T-cell (primary cell): ENCODE data around the gene FBXL13. TPM values are rescaled to one million over a fixed set of nuclear protein-coding genes. Genes with fewer than 3 reads are reported as not detected.

Experiments used
- ATAC-seq, 4 experiments: fragments of 200-7000 bp in 3 of 4; fragments of 150-1000 bp in 1 of 4; cut with Tn5 transposase; replicated peaks in 1 of 4; 1 replicate in 3 of 4; 2 replicates in 1 of 4; pipeline ENCODE4 v1.10.0; 2021; ENCODE audit warnings: moderate library complexity in 3 of 4, mild to moderate bottlenecking in 2 of 4, moderate number of reproducible peaks in 1 of 4
- CTCF ChIA-PET, 2 donors: fragments of 300-600 bp; sonication (Branson Sonifier 250); formaldehyde crosslinking; loops; one replicate each; lab custom pipeline; 2022; ENCODE audit warnings: antibody characterized with exemption in 2 of 2; lab: Charles Lee
- POLR2A ChIA-PET, 2 donors: fragments of 300-600 bp; sonication (Branson Sonifier 250); formaldehyde crosslinking; loops; one replicate each; lab custom pipeline; 2022; ENCODE audit warnings: antibody characterized with exemption in 2 of 2; lab: Charles Lee
- DNase-seq, 35 experiments: peaks; one replicate each; pipeline versions ENCODE4 v3.0.0 to v3.0.0-alpha.2; 2013 to 2023
- H3K27ac ChIP-seq: one replicate; pipeline ENCODE4 v1.5.1; 2013; ENCODE audit warnings: low read length
- H3K27me3 ChIP-seq, 2 experiments: replicated peaks in 1 of 2; 1 replicate in 1 of 2; 2 replicates in 1 of 2; pipeline versions ENCODE4 v1.6.1 to v1.7.0; 2013; ENCODE audit warnings: low read length in 1 of 2, mixed read lengths in 1 of 2; ENCODE audit not compliant: control insufficient read depth in 2 of 2, insufficient read depth in 2 of 2; ENCODE audit errors: extremely low read depth in 1 of 2
- H3K36me3 ChIP-seq, 2 donors: 1 replicate in 1 of 2; 2 replicates in 1 of 2; pipeline versions ENCODE4 v1.6.1 to v1.7.0; 2013; ENCODE audit warnings: low read length in 1 of 2; ENCODE audit not compliant: control insufficient read depth in 2 of 2, insufficient read depth in 1 of 2; ENCODE audit errors: extremely low read depth in 1 of 2
- H3K4me1 ChIP-seq, 2 experiments: 1 replicate in 1 of 2; 2 replicates in 1 of 2; pipeline versions ENCODE4 v1.6.1 to v1.7.0; 2013; ENCODE audit warnings: low read length in 2 of 2, mixed read lengths in 1 of 2; ENCODE audit not compliant: insufficient read depth in 2 of 2, control insufficient read depth in 1 of 2; ENCODE audit errors: extremely low read depth in 1 of 2
- H3K4me3 ChIP-seq, 2 donors: 1 replicate in 1 of 2; 2 replicates in 1 of 2; pipeline versions ENCODE4 v1.5.1 to v1.7.0; 2013; ENCODE audit warnings: mild to moderate bottlenecking in 2 of 2, low read length in 1 of 2, moderate library complexity in 1 of 2; ENCODE audit not compliant: control insufficient read depth in 1 of 2; ENCODE audit errors: extremely low read depth in 1 of 2
- H3K9me3 ChIP-seq: 2 replicates; pipeline ENCODE4 v1.7.0; 2013
- H3K27ac Mint-ChIP-seq, 2 donors: one replicate each; pipeline ENCODE4 v1.8.0; 2020 to 2021; ENCODE audit warnings: mild to moderate bottlenecking in 2 of 2, mixed read lengths in 2 of 2
- H3K27me3 Mint-ChIP-seq, 2 donors: one replicate each; pipeline ENCODE4 v1.8.0; 2021 to 2022; ENCODE audit warnings: mixed read lengths in 2 of 2
- H3K36me3 Mint-ChIP-seq: one replicate; pipeline ENCODE4 v1.8.0; 2021; ENCODE audit warnings: mixed read lengths
- H3K4me1 Mint-ChIP-seq, 3 donors: one replicate each; pipeline ENCODE4 v1.8.0; 2020 to 2022; ENCODE audit warnings: mixed read lengths in 3 of 3, mild to moderate bottlenecking in 1 of 3
- H3K4me3 Mint-ChIP-seq, 3 donors: one replicate each; pipeline ENCODE4 v1.8.0; 2020 to 2022; ENCODE audit warnings: mild to moderate bottlenecking in 3 of 3, mixed read lengths in 3 of 3, moderate library complexity in 3 of 3
- H3K9me3 Mint-ChIP-seq, 3 donors: one replicate each; pipeline ENCODE4 v1.8.0; 2020 to 2022; ENCODE audit warnings: mixed read lengths in 3 of 3
- WGBS: methylation state at CpG from one replicate; pipeline ENCODE4 v1.1.5; 2013; ENCODE audit warnings: missing lambda C conversion rate; ENCODE audit not compliant: insufficient coverage; 5-methylcytosine and 5-hydroxymethylcytosine counted together
- total RNA-seq, 35 experiments: library from RNA in 6 of 35; stranded (reverse) in 6 of 35; fragments of 120-200 nt in 1 of 35; gene quantifications; one replicate each; pipeline versions ENCODE4 v1.2.1 to v1.2.4 and lab custom pipeline; 2013 to 2026

The FBXL13 gene
- total RNA-seq, 5 donors from 2014 or later (not counting 1 experiment from before 2014, with no cell fraction given), result 1.3 to 2.7 (median 1.4) TPM

- no peaks in the 10 kb centered on the region for H3K4me1 Mint-ChIP-seq
- H3K27me3 ChIP-seq, result no peaks in the 10 kb centered on the region
- no peaks in the 10 kb centered on the region for H3K9me3 Mint-ChIP-seq
- no peak overlapping the region for H3K4me3 Mint-ChIP-seq
- peaks cover 0 to 2% of the 10 kb centered on the region in 2 donors for H3K36me3 ChIP-seq
- H3K9me3 ChIP-seq, result no peaks in the 10 kb centered on the region
- no peaks in the 10 kb centered on the region for H3K4me1 ChIP-seq
- CTCF ChIA-PET, result no interaction called here
- H3K4me3 ChIP-seq, result no peak overlapping the region
- DNase-seq, result no peak
- H3K27me3 Mint-ChIP-seq, result no peaks in the 10 kb centered on the region
- POLR2A ChIA-PET, result no interaction called here
- no peak overlapping the region for H3K27ac ChIP-seq
- no CpG with 5 or more reads among the region's 1 CpG for WGBS
- H3K36me3 Mint-ChIP-seq, result peaks cover 43% of the 10 kb centered on the region
- no peak overlapping the region for H3K27ac Mint-ChIP-seq
- ATAC-seq, result no peak
These were observed 240.1 kb downstream of the FBXL13 start for GRCh38 chr7:102834466-102834865.

- ATAC-seq (no peak), DNase-seq (no peak)
- Histone ChIP-seq H3K36me3 (peaks cover 2 to 3% of the 10 kb centered on the region in 2 donors), H3K27me3 (no peaks in the 10 kb centered on the region), H3K4me1 (no peaks in the 10 kb centered on the region), H3K9me3 (no peaks in the 10 kb centered on the region), H3K27ac (no peak overlapping the region), H3K4me3 (no peak overlapping the region)
- Mint-ChIP-seq H3K27me3 (no peaks in the 10 kb centered on the region), H3K36me3 (peaks cover 44% of the 10 kb centered on the region), H3K9me3 (no peaks in the 10 kb centered on the region), H3K4me1 (no peaks in the 10 kb centered on the region), H3K27ac (no peak overlapping the region), H3K4me3 (no peak overlapping the region)
- CTCF ChIA-PET, result interaction anchor here in 1 of 2 donors (0.7 kb wide), 1 partner anchor 76 kb away, joined by 3 read pairs; no protein-coding TSS in a partner anchor
- no CpG with 5 or more reads among the region's 5 CpGs for WGBS
- POLR2A ChIA-PET, result interaction anchor here in 1 of 2 donors (0.7 kb wide), 1 partner anchor 30 kb away, joined by 5 read pairs; no protein-coding TSS in a partner anchor
These were observed 241.3 kb downstream of the FBXL13 start for GRCh38 chr7:102833343-102833742.

DNA sequence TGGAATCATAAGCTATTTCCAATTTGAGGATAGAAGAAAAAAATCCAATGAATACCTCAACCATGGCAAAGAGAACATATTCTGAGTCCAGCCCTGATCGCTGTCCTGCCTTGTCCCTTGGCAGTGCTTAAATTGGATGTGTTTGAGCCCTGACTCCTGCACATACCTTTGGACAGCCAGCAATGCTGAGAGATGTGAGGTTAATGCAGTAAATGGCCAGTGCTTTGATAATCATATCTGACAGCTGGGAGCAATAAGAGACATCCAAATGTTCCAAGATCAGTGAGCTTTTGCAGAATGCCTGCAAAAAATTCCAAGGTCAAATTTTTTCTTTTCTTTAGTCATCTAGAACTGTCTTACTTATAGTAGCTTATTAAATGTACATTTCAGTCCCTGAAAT lies 241.9 kb downstream of the FBXL13 start:
- H3K4me1 Mint-ChIP-seq, result no peaks in the 10 kb centered on the region
- Histone ChIP-seq H3K4me1 (no peaks in the 10 kb centered on the region), H3K36me3 (peaks cover 0 to 3% of the 10 kb centered on the region in 2 donors), H3K4me3 (no peak overlapping the region), H3K27ac (no peak overlapping the region), H3K9me3 (no peaks in the 10 kb centered on the region), H3K27me3 (no peaks in the 10 kb centered on the region)
- no peaks in the 10 kb centered on the region for H3K27me3 Mint-ChIP-seq
- no peak for DNase-seq
- no peak for ATAC-seq
- H3K9me3 Mint-ChIP-seq, result no peaks in the 10 kb centered on the region
- no peak overlapping the region for H3K27ac Mint-ChIP-seq
- peaks cover 42% of the 10 kb centered on the region for H3K36me3 Mint-ChIP-seq
- POLR2A ChIA-PET, result no interaction called here
- no peak overlapping the region for H3K4me3 Mint-ChIP-seq
- CTCF ChIA-PET, result no interaction called here
- WGBS, result 100% methylated on average over 1 of the region's 1 CpG

DNA sequence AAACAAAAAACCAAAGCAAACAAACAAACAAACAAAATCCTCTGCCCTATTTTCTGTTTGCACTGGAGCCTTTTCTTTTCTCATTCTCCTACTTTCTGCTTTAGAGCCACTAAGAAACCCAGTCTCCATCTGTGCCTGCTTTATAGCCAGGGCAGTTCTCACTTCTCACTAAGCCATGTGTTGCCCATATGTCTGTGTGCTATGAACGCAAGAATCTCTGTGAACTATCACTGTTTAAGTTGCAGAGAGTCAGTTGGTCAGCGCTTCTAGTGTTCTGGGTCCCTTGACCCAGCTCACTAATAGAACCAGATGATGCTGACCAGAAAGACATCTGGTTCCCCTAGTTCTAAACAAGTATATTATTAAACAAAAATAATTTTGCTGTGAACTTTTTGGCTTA lies 244.4 kb downstream of the FBXL13 start:
- DNase-seq (no peak), ATAC-seq (no peak)
- Mint-ChIP-seq H3K36me3 (peaks cover 47% of the 10 kb centered on the region), H3K27ac (no peak overlapping the region), H3K4me1 (no peaks in the 10 kb centered on the region), H3K9me3 (no peaks in the 10 kb centered on the region), H3K4me3 (no peak overlapping the region), H3K27me3 (no peaks in the 10 kb centered on the region)
- H3K9me3 ChIP-seq, result no peaks in the 10 kb centered on the region
- no peaks in the 10 kb centered on the region for H3K27me3 ChIP-seq
- ChIA-PET POLR2A (no interaction called here), CTCF (no interaction called here)
- 100% methylated on average over 1 of the region's 2 CpGs for WGBS
- no peaks in the 10 kb centered on the region for H3K4me1 ChIP-seq
- no peak overlapping the region for H3K27ac ChIP-seq
- H3K36me3 ChIP-seq, result peaks cover 0 to 3% of the 10 kb centered on the region in 2 donors
- H3K4me3 ChIP-seq, result no peak overlapping the region

DNA sequence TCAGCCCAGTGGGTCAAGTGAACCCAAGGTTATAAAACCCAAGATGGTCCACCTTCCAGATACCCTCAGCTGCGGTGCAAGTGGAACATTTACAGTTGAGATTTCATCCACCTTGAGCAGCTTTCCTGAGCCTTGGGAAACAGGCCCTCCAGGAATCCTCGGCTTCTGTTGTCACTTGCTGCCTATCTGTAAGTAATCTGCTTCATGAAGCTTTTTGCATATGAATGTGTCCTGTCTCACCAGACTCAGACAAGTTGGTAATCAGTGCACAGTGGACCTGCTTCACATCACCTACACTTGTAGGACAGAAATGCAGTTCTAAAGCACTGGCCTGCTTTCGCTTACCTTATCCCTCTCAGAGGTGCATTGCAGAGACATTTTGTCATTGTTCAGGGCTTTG lies 245.5 kb downstream of the FBXL13 start:
- ATAC-seq, result no peak
- Histone ChIP-seq H3K36me3 (peaks cover 0 to 3% of the 10 kb centered on the region in 2 donors), H3K4me1 (no peaks in the 10 kb centered on the region), H3K9me3 (no peaks in the 10 kb centered on the region), H3K4me3 (no peak overlapping the region), H3K27me3 (no peaks in the 10 kb centered on the region), H3K27ac (no peak overlapping the region)
- DNase-seq, result no peak
- ChIA-PET CTCF (no interaction called here), POLR2A (no interaction called here)
- 97% methylated on average over 3 of the region's 3 CpGs for WGBS
- no peak overlapping the region for H3K27ac Mint-ChIP-seq
- H3K36me3 Mint-ChIP-seq, result peaks cover 50% of the 10 kb centered on the region
- H3K4me3 Mint-ChIP-seq, result no peak overlapping the region
- no peaks in the 10 kb centered on the region for H3K9me3 Mint-ChIP-seq
- no peaks in the 10 kb centered on the region for H3K27me3 Mint-ChIP-seq
- H3K4me1 Mint-ChIP-seq, result no peaks in the 10 kb centered on the region

DNA sequence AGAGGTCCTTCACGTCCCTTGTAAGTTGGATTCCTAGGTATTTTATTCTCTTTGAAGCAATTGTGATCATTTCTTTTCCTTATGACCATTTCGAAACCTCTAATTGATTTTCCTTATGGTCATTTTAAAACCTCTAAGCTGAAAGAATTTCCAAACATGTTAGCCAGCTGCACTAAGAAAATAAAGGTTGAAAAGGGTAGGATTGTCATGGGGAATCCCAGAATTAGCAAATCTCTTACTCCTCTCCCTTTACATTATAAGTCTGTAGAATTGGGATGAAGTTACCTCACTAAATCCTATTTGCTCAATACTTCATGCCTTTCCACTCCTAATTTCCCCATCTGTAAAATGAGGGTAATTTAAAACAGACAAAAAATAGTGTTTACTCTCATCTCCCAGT lies 246.3 kb downstream of the FBXL13 start:
- ChIA-PET POLR2A (no interaction called here), CTCF (no interaction called here)
- peaks cover 55% of the 10 kb centered on the region for H3K36me3 Mint-ChIP-seq
- no peak overlapping the region for H3K27ac Mint-ChIP-seq
- peaks cover 0 to 3% of the 10 kb centered on the region in 2 donors for H3K36me3 ChIP-seq
- H3K4me3 Mint-ChIP-seq, result no peak overlapping the region
- no peaks in the 10 kb centered on the region for H3K27me3 ChIP-seq
- no peak overlapping the region for H3K27ac ChIP-seq
- no peak for ATAC-seq
- H3K9me3 Mint-ChIP-seq, result no peaks in the 10 kb centered on the region
- no peaks in the 10 kb centered on the region for H3K27me3 Mint-ChIP-seq
- DNase-seq, result no peak
- no CpG with 5 or more reads among the region's 2 CpGs for WGBS
- no peaks in the 10 kb centered on the region for H3K9me3 ChIP-seq
- no peaks in the 10 kb centered on the region for H3K4me1 ChIP-seq
- H3K4me1 Mint-ChIP-seq, result no peaks in the 10 kb centered on the region
- H3K4me3 ChIP-seq, result no peak overlapping the region
